Smooth muscle cell (in vitro differentiated cells): ENCODE measurements around the gene YWHAH. TPM values are rescaled to one million over a fixed set of nuclear protein-coding genes. Genes with fewer than 3 reads are reported as not detected.

Experiments
- DNase-seq: peaks from one replicate; lab custom pipeline; 2025; ENCODE audit not compliant: unreplicated experiment; lab: John Stamatoyannopoulos, UW
- H2AFZ ChIP-seq: fragments of 200-600 bp; sonication (generic); 2 replicates; pipeline ENCODE4 v1.6.0; 2016; ENCODE audit warnings: antibody characterized with exemption, low read depth, mild to moderate bottlenecking
- H3F3A ChIP-seq: fragments of 200-600 bp; sonication (generic); 2 replicates; pipeline ENCODE4 v1.6.0; 2017; ENCODE audit warnings: antibody characterized with exemption, low read depth
- H3K27ac ChIP-seq: fragments of 200-600 bp; sonication (generic); 2 replicates; pipeline ENCODE4 v1.5.1; 2016; ENCODE audit warnings: low read depth, mild to moderate bottlenecking
- H3K27me3 ChIP-seq: fragments of 200-600 bp; sonication (generic); 2 replicates; pipeline ENCODE4 v1.6.1; 2016; ENCODE audit warnings: low read depth, mild to moderate bottlenecking
- H3K36me3 ChIP-seq: fragments of 200-600 bp; sonication (generic); 2 replicates; pipeline ENCODE4 v1.5.1; 2016; ENCODE audit warnings: low read depth
- H3K4me1 ChIP-seq: fragments of 200-600 bp; sonication (generic); 2 replicates; pipeline ENCODE4 v1.5.1; 2016; ENCODE audit warnings: low read depth
- H3K4me2 ChIP-seq: fragments of 200-600 bp; sonication (generic); 2 replicates; pipeline ENCODE4 v1.6.0; 2016; ENCODE audit warnings: mild to moderate bottlenecking
- H3K4me3 ChIP-seq: fragments of 200-600 bp; sonication (generic); 2 replicates; pipeline ENCODE4 v1.5.1; 2016; ENCODE audit warnings: mild to moderate bottlenecking
- H3K79me2 ChIP-seq: fragments of 200-600 bp; sonication (generic); 2 replicates; pipeline ENCODE4 v1.6.0; 2016; ENCODE audit warnings: low read depth, mild to moderate bottlenecking
- H3K9ac ChIP-seq: fragments of 200-600 bp; sonication (generic); 2 replicates; pipeline ENCODE4 v1.6.0; 2016; ENCODE audit warnings: low read depth
- H3K9me3 ChIP-seq: fragments of 200-600 bp; sonication (generic); replicated peaks from 2 replicates; pipeline ENCODE4 v1.5.1; 2016; ENCODE audit warnings: low read depth
- H4K20me1 ChIP-seq: fragments of 200-600 bp; sonication (generic); 2 replicates; pipeline ENCODE4 v1.6.0; 2016; ENCODE audit warnings: low read depth
- WGBS: methylation state at CpG from one replicate; pipeline ENCODE4 v1.1.7; 2016; ENCODE audit warnings: low lambda C conversion rate; 5-methylcytosine and 5-hydroxymethylcytosine counted together
- polyA plus RNA-seq: library from polyadenylated mRNA; unstranded; fragments of >200 nt; fragmentation: Nextera tagmentation; extraction: Ambion mirVana; gene quantifications from 2 replicates; pipeline ENCODE4 v1.2.1, GENCODE V29; 2016
- total RNA-seq: library from RNA; depleted of rRNA; stranded (reverse); fragments of >200 nt; gene quantifications from 2 replicates; pipeline ENCODE4 v1.2.3, GENCODE V29; 2014
- TF ChIP-seq, protein P1 (sequence below): fragments of 200-600 bp; sonication (generic); IDR thresholded peaks from 2 replicates; pipeline ENCODE4 v1.5.1; 2017; ENCODE audit warnings: borderline replicate concordance, mild to moderate bottlenecking, antibody characterized with exemption; ENCODE audit not compliant: insufficient read depth, poor library complexity, severe bottlenecking

Gene YWHAH
- total and polyA plus RNA-seq, 2 experiments from 2014 or later, result 74.4 to 101 TPM

- WGBS, result 99% methylated on average over 6 of the region's 6 CpGs
- no peaks in the 10 kb centered on the region for H3K27me3 ChIP-seq
- TF ChIP-seq, protein P1, sequence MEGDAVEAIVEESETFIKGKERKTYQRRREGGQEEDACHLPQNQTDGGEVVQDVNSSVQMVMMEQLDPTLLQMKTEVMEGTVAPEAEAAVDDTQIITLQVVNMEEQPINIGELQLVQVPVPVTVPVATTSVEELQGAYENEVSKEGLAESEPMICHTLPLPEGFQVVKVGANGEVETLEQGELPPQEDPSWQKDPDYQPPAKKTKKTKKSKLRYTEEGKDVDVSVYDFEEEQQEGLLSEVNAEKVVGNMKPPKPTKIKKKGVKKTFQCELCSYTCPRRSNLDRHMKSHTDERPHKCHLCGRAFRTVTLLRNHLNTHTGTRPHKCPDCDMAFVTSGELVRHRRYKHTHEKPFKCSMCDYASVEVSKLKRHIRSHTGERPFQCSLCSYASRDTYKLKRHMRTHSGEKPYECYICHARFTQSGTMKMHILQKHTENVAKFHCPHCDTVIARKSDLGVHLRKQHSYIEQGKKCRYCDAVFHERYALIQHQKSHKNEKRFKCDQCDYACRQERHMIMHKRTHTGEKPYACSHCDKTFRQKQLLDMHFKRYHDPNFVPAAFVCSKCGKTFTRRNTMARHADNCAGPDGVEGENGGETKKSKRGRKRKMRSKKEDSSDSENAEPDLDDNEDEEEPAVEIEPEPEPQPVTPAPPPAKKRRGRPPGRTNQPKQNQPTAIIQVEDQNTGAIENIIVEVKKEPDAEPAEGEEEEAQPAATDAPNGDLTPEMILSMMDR, result no peak
Measured at GRCh38 chr22:31901388-31902137, 42.8 kb upstream of the YWHAH start.

GRCh38 chr22:31904651-31905050, 39.7 kb upstream of the YWHAH start:
- Histone ChIP-seq H4K20me1 (no peaks in the 10 kb centered on the region), H3K9me3 (no peaks in the 10 kb centered on the region), H3K27me3 (no peaks in the 10 kb centered on the region), H3K79me2 (no peaks in the 10 kb centered on the region), H3K9ac (no peak overlapping the region), H3K4me3 (no peak overlapping the region), H2AFZ (no peak overlapping the region), H3K4me2 (no peak overlapping the region), H3K4me1 (no peaks in the 10 kb centered on the region), H3K27ac (no peak overlapping the region), H3F3A (no peaks in the 10 kb centered on the region), H3K36me3 (no peaks in the 10 kb centered on the region)
- TF ChIP-seq, protein P1, result no peak
- 98% methylated on average over 3 of the region's 3 CpGs for WGBS
- no peak for DNase-seq

More at GRCh38 chr22:31901388-31902137, 42.8 kb upstream of the YWHAH start:
- Histone ChIP-seq H3K9me3 (no peaks in the 10 kb centered on the region), H3K79me2 (no peaks in the 10 kb centered on the region), H3K4me3 (no peak overlapping the region), H3F3A (no peaks in the 10 kb centered on the region), H3K36me3 (no peaks in the 10 kb centered on the region), H3K9ac (no peak overlapping the region), H3K4me2 (no peak overlapping the region), H2AFZ (no peak overlapping the region), H4K20me1 (no peaks in the 10 kb centered on the region), H3K27ac (no peak overlapping the region), H3K4me1 (no peaks in the 10 kb centered on the region)
- DNase-seq, result no peak

DNA sequence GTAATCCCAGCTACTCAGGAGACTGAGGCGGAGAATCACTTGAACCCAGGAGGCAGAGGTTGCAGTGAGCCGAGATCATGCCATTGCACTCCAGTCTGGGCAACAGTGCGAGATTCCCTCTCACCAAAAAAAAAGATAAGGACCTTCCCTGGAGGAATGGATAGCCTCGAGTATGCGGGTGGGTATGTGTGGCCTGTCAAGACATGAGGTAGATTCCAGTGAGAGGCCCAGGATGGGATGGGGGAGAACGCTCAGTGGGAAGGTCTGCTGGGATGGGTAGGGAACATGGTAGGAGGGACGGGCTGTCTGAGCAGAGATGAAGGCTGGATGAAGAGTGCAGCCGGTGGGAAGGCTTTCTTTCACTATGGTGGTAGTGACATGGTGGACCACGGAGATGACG, 39.0 kb upstream of the YWHAH start:
- Histone ChIP-seq H3K4me1 (no peaks in the 10 kb centered on the region), H3K9me3 (no peaks in the 10 kb centered on the region), H3K4me2 (no peak overlapping the region), H3K79me2 (no peaks in the 10 kb centered on the region), H3K27ac (no peak overlapping the region), H3F3A (no peaks in the 10 kb centered on the region), H4K20me1 (no peaks in the 10 kb centered on the region), H3K36me3 (no peaks in the 10 kb centered on the region), H3K4me3 (no peak overlapping the region), H3K9ac (no peak overlapping the region), H2AFZ (no peak overlapping the region), H3K27me3 (no peaks in the 10 kb centered on the region)
- TF ChIP-seq, protein P1, result no peak
- DNase-seq, result no peak
- WGBS, result 89% methylated on average over 10 of the region's 10 CpGs

GRCh38 chr22:31906086-31906485, 38.2 kb upstream of the YWHAH start:
- Histone ChIP-seq H2AFZ (no peak overlapping the region), H3K36me3 (no peaks in the 10 kb centered on the region), H3K4me2 (no peak overlapping the region), H3K9me3 (no peaks in the 10 kb centered on the region), H3K27me3 (no peaks in the 10 kb centered on the region), H3K4me1 (no peaks in the 10 kb centered on the region), H3K4me3 (no peak overlapping the region), H3F3A (no peaks in the 10 kb centered on the region), H4K20me1 (no peaks in the 10 kb centered on the region), H3K27ac (no peak overlapping the region), H3K79me2 (no peaks in the 10 kb centered on the region), H3K9ac (no peak overlapping the region)
- TF ChIP-seq, protein P1, result no peak
- over 99% methylated on average over 16 of the region's 16 CpGs for WGBS
- no peak for DNase-seq
